A549 treated with CORT108297 at 1 μM for 4 hours (cell line): ENCODE data around the gene STKLD1. TPM values are rescaled to one million over a fixed set of nuclear protein-coding genes. Genes with fewer than 3 reads are reported as not detected.

ENCODE experiments used
- total RNA-seq: library from RNA; stranded (reverse); fragments of 200-300 nt; extraction: Qiagen RNA extraction; gene quantifications from 5 replicates; pipeline ENCODE4 v1.2.3, GENCODE V29; 2022

STKLD1 gene
- 0.71 to 1.3 TPM (median 0.96 TPM) in 5 replicates for total RNA-seq

DNA sequence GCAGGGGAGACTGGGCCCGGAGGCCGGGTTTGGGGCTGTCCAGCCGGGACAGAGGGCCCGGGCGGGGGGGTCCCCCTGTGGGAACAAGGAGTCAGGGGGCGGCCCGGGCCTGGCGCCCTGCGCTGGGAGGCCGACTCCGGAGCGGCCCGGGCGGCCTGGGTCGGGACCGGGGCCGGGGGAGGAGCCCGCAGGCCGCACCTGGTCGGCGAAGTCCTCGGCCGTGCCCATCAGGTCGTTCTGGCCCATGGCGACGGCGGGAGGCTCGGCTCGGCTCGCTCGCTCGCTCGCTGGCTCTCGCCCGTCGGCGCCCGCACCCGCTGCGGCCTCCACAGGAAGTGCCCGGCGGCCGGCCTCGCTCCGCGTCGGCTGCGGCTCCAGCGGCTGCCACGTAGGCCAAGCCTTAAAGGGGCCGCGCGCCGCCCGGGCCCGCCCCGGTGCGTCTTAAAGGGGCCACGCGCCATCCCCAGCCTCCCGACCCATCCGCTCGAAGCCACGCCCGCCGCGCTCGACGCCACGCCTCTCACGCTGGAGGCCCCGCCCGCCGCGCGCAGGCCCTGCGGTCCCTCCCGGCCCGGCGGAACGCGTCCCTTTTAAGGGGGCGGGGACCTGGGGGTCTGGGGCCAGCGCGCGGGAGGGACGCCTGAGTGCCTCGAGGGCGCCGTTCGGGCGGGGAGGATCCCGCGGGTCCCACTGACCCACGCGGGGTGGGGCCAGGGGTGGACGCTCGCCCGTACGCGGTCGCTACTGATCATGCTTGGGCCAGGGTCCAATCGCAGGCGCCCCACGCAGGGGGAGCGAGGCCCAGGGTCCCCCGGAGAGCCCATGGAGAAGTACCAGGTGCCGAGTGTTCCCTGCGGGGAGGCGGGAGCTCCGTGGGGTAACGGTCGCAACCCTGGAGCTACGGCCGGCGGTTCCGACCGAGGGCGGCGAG lies at the start of gene STKLD1, which contains the start of gene SURF4:
STKLD1 (plus strand) TSS at position 643 of the 931 bp plus-strand sequence; CDS start at position 751, 108 bp downstream.
SURF4 (minus strand) TSS at position 337 of the 931 bp plus-strand sequence; CDS start at position 246, 91 bp downstream.

DNA sequence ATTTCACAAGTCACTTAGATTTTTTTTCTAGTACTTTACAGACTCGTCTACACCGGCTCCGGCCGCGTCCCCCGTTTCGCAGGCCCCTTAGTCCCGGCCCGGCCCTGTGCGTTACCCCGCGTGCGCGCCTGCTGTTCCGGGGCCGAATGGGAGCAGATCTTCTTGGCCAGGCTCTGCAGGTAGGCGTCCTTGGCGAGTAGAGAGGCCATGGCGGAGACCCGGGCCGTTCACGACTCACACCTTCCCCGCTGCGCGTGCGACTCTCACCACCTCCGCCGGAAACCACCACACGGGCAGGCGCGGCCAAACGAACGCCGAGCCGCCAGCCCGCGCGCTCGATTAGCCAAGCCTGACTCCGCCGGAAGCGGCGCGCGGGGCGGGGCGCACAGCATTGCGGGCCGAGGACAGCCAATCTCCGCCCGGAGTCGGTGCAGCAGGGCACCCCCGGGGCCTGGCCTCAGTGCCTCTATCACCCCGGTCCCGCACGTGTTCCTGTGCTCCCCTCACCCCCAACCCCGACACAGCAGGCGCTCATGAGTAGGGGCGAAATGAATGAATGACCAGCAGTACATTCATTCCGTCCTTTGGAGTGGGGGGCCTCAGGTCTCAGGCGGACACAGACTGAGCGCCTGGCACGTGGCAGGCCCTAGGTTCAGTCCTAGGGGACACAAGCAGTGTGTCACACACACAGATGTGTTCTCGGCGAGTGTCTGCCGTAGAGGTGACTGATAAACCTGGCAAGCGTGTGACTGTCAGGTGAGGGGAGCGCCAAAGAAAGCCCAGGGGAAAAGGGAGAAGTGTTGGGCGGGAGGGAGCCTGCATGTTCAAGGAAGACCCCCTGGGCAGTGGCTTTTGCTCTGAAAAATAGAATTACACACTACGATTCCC lies 40.0 kb upstream of the STKLD1 start, which contains the start of gene SURF6:
SURF6 (minus strand) TSS at position 265 of the 888 bp plus-strand sequence; CDS start at position 209, 56 bp downstream.

DNA sequence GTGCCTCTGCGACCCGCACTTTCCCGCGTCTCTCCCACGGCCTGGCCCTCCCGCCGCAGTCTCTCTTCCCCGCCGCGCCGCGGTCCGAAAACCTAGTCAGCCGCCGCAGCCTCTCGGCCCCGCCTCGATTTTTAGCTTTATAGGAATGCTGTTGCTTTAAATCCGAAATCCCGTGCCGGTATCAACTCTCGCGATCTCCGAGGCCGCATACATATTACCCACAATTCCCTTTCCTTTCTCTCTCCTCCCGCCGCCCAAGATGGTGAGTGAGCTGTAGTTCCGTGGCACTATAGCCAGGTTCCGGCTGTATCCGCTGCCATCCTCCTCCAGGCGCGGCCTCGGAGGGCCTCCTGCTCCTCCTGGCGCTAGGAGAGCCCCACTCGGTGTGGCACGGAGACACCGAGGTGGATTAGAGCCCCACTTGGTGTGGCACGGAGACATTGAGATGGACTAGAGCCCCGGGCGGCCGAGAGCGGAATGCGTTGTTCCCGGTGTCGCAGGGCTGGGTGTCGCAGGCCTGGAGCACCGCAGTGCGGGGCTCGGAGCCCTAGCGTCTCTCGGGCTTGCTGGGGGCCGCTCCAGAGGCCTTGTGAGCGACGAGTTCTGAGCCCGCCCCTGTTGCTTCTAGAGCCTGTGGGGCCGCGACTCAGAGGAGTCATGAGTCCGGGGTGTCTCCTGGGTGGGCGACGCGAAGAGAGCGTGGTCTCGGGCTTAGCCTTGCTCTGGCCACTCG lies 28.0 kb upstream of the STKLD1 start, which contains the start of the genes MED22 and RPL7A:
MED22 (minus strand) TSS at position 147 of the 733 bp plus-strand sequence. CDS start 1,469 bp downstream, outside the sequence.
RPL7A (plus strand) TSS at position 234 of the 733 bp plus-strand sequence; CDS start at position 260, 26 bp downstream.

GRCh38 chr9:133356391-133357091 lies 19.6 kb upstream of the STKLD1 start, which contains the start of the genes SURF1 and SURF2:
Gene SURF1, minus strand, starts transcription at chr9:133356487. Its CDS starts 34 bp downstream, at chr9:133356453.
Gene SURF2, plus strand, starts transcription at chr9:133356550. Its CDS starts 43 bp downstream, at chr9:133356593.

GRCh38 chr9:133417541-133418461 lies 41.6 kb downstream of the STKLD1 start, which contains the start of gene REXO4:
Gene REXO4, minus strand, starts transcription at chr9:133418010. Its CDS starts 166 bp downstream, at chr9:133417844.

GRCh38 chr9:133421615-133422542 lies 45.7 kb downstream of the STKLD1 start, which contains the start of gene ADAMTS13:
Gene ADAMTS13, plus strand, starts transcription at chr9:133422367. Its CDS starts 77 bp downstream, at chr9:133422444.

Other genes with a start within 250 kb of the STKLD1 start
- 1.3 to 3.0 TPM (median 2.6 TPM) in 5 replicates for gene GBGT1, start 212.5 kb upstream of the STKLD1 start, total RNA-seq
- not detected in 5 replicates for gene OBP2B, start 167.1 kb upstream of the STKLD1 start, total RNA-seq
- gene ABO, start 101.2 kb upstream of the STKLD1 start, total RNA-seq = not detected in 5 replicates
- 20.7 to 30.7 TPM (median 25.6 TPM) in 5 replicates for gene SURF6, start 40.2 kb upstream of the STKLD1 start, total RNA-seq
- 20.9 to 35.2 TPM (median 33.6 TPM) in 5 replicates for gene MED22, start 28.2 kb upstream of the STKLD1 start, total RNA-seq
- gene RPL7A, start 28.1 kb upstream of the STKLD1 start, total RNA-seq = 3,292 to 3,461 TPM (median 3,420 TPM) in 5 replicates
- gene SURF1, start 19.9 kb upstream of the STKLD1 start, total RNA-seq = 36.2 to 49.0 TPM (median 43.1 TPM) in 5 replicates
- 44.5 to 60.0 TPM (median 47.0 TPM) in 5 replicates for gene SURF2, start 19.8 kb upstream of the STKLD1 start, total RNA-seq
- gene SURF4, start 306 bp upstream of the STKLD1 start, total RNA-seq = 175 to 207 TPM (median 199 TPM) in 5 replicates
- 34.5 to 39.9 TPM (median 37.4 TPM) in 5 replicates for gene REXO4, start 41.6 kb downstream of the STKLD1 start, total RNA-seq
- gene ADAMTS13, start 46.0 kb downstream of the STKLD1 start, total RNA-seq = 0.36 to 0.78 TPM (median 0.76 TPM) in 5 replicates
- 2.8 to 4.9 TPM (median 4.9 TPM) in 5 replicates for gene CACFD1, start 83.6 kb downstream of the STKLD1 start, total RNA-seq
- gene SLC2A6, start 102.7 kb downstream of the STKLD1 start, total RNA-seq = 15.1 to 24.6 TPM (median 22.6 TPM) in 5 replicates
- not detected in 5 replicates for gene MYMK, start 148.6 kb downstream of the STKLD1 start, total RNA-seq
- not detected in 5 replicates for gene ADAMTSL2, start 158.3 kb downstream of the STKLD1 start, total RNA-seq
- not detected in 5 replicates for gene FAM163B, start 233.0 kb downstream of the STKLD1 start, total RNA-seq